ENCODE data around the gene EXT2.
A peak's percentile ranks its signal among the peaks of the same experiment; 100 is the strongest.

EXT2 gene

DNA sequence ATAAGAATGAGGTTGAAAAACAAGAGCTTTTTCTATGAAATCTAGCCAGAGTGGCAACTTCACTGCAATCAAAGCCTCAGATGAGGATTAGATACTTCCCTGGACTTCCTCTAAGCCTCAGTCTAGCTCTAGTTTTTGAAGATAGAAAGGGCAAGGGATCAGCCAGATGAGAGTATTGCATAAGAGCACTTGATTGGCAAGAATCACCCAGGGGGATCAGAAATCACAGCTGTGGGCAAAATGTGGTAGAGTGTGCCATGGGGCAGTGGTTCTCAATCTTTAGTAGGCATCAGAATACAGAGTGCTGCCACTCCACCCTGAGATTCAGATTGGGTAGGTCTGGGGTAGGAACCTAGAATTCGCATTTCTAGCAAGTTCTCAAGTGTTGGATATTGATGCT, 82.4 kb downstream of the EXT2 start:
- Mint-ChIP-seq H3K27me3 (ENCODE audit: low read depth) (no peaks in the 10 kb centered on the region), H3K9me3 (no peaks in the 10 kb centered on the region), H3K4me3 (no peak overlapping the region), H3K27ac (no peak overlapping the region), H3K4me1 (ENCODE audit: low read depth) (peaks cover 4% of the 10 kb centered on the region), H3K36me3 (ENCODE audit: low read depth) (peaks cover 8% of the 10 kb centered on the region)
- no peak for DNase-seq (ENCODE audit: low spot score)

GRCh38 chr11:44178381-44178780, 82.9 kb downstream of the EXT2 start:
- Mint-ChIP-seq H3K4me1 (ENCODE audit: low read depth) (peaks cover 4% of the 10 kb centered on the region), H3K4me3 (no peak overlapping the region), H3K36me3 (ENCODE audit: low read depth) (peaks cover 5% of the 10 kb centered on the region), H3K9me3 (no peaks in the 10 kb centered on the region), H3K27ac (no peak overlapping the region), H3K27me3 (ENCODE audit: low read depth) (no peaks in the 10 kb centered on the region)
- no peak for DNase-seq (ENCODE audit: low spot score)

GRCh38 chr11:44179173-44179572, 83.7 kb downstream of the EXT2 start:
- Mint-ChIP-seq H3K9me3 (no peaks in the 10 kb centered on the region), H3K4me3 (no peak overlapping the region), H3K36me3 (ENCODE audit: low read depth) (peaks cover 5% of the 10 kb centered on the region), H3K27me3 (ENCODE audit: low read depth) (no peaks in the 10 kb centered on the region), H3K4me1 (ENCODE audit: low read depth) (peaks cover 4% of the 10 kb centered on the region), H3K27ac (no peak overlapping the region)
- no peak for DNase-seq (ENCODE audit: low spot score)

- H3K27me3 Mint-ChIP-seq (ENCODE audit: low read depth): no peaks in the 10 kb centered on the region
- no peak for DNase-seq (ENCODE audit: low spot score)
- no peak overlapping the region for H3K27ac Mint-ChIP-seq
- peaks cover 6% of the 10 kb centered on the region for H3K4me1 Mint-ChIP-seq (ENCODE audit: low read depth)
- H3K9me3 Mint-ChIP-seq: no peaks in the 10 kb centered on the region
- H3K36me3 Mint-ChIP-seq (ENCODE audit: low read depth): no peaks in the 10 kb centered on the region
- no peak overlapping the region for H3K4me3 Mint-ChIP-seq
These were observed 84.6 kb downstream of the EXT2 start for GRCh38 chr11:44180107-44180506.

DNA sequence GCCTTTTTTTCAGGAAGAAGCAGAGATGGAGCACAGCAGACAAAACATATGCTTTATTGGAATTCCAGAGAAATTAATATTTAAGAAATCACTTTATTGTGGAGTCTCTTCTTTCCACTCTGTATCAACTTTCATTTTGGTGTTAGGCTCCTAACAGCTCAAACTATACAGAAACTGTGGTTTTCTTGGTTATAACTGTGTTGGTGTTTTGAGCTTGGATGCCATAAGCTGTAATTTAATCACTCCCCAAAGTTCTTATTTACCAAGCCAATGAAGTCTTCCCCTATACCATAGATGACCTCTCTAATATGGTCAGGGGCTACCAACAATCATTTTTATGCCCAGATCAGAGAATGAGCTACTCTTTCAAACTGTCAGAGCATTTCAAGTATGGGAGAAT, 90.0 kb downstream of the EXT2 start:
- Mint-ChIP-seq H3K4me1 (ENCODE audit: low read depth) (peaks cover 12% of the 10 kb centered on the region), H3K27me3 (ENCODE audit: low read depth) (no peaks in the 10 kb centered on the region), H3K27ac (no peak overlapping the region), H3K36me3 (ENCODE audit: low read depth) (peaks cover 31% of the 10 kb centered on the region), H3K9me3 (peaks cover 33% of the 10 kb centered on the region), H3K4me3 (no peak overlapping the region)
- no peak for DNase-seq (ENCODE audit: low spot score)

DNA sequence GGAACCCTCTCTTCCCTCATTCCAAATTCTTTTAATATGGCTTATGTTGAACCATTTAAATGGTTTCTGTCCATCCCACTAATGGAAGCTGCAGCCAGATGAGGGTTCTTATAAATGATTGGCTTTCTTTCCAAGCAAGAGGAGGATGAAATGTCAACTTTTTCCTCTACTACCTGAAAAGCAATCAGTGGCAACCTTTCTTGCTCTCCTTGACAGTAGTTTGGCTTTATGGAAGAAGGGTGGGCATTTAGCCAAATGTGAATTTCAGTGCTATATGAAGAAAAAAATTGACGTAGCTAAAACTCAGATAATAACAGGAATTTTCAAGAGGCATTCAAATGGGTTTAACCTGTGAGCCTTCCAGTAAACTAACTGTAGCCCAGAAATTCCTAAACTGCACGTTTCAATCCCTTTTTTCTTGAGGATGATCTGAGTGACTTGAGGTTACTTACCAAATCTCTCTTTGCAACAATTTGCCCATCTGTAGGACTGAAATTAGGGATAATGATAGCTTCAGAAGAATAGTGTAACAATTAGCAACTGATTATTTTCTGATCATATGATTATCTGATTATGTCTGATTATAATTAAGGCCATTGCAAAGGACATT, 90.9 kb downstream of the EXT2 start:
- Mint-ChIP-seq H3K36me3 (ENCODE audit: low read depth) (peaks cover 31% of the 10 kb centered on the region), H3K27me3 (ENCODE audit: low read depth) (no peaks in the 10 kb centered on the region), H3K4me3 (no peak overlapping the region), H3K4me1 (ENCODE audit: low read depth) (peaks cover 17% of the 10 kb centered on the region), H3K9me3 (peaks cover 33% of the 10 kb centered on the region), H3K27ac (no peak overlapping the region)
- no peak for DNase-seq (ENCODE audit: low spot score)

GRCh38 chr11:44188643-44189042, 93.2 kb downstream of the EXT2 start:
- Mint-ChIP-seq H3K27me3 (ENCODE audit: low read depth) (no peaks in the 10 kb centered on the region), H3K4me3 (no peak overlapping the region), H3K4me1 (ENCODE audit: low read depth) (peaks cover 33% of the 10 kb centered on the region), H3K9me3 (peaks cover 33% of the 10 kb centered on the region), H3K27ac (no peak overlapping the region), H3K36me3 (ENCODE audit: low read depth) (peaks cover 34% of the 10 kb centered on the region)
- DNase-seq (ENCODE audit: low spot score): no peak

GRCh38 chr11:44189986-44190882, 94.8 kb downstream of the EXT2 start:
- H3K27me3 Mint-ChIP-seq (ENCODE audit: low read depth): no peaks in the 10 kb centered on the region

DNA sequence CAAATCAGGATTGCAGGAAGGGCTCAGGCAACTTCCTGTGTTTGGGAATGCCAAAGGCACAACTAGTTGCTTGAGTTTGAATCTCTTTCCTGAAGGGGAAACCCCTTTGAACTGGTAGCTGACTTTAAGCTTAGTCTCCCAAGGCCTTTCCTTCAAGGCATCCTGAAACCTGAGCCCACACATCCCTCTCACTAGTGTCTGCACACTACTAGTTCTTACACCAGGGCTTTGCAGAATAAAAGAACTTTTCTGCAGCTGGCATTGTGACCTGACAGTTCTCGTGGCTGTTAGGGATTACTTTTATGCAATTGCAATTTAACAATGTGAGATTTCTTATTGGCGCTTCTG, 95.4 kb downstream of the EXT2 start:
- H3K27me3 Mint-ChIP-seq (ENCODE audit: low read depth): no peaks in the 10 kb centered on the region
- peaks cover 38% of the 10 kb centered on the region for H3K9me3 Mint-ChIP-seq
- H3K36me3 Mint-ChIP-seq (ENCODE audit: low read depth): peaks cover 44% of the 10 kb centered on the region
- no peak overlapping the region for H3K4me3 Mint-ChIP-seq
- H3K27ac Mint-ChIP-seq: no peak overlapping the region
- no peak for DNase-seq (ENCODE audit: low spot score)
- H3K4me1 Mint-ChIP-seq (ENCODE audit: low read depth): peaks cover 27% of the 10 kb centered on the region

More at GRCh38 chr11:44189986-44190882, 94.8 kb downstream of the EXT2 start:
- peaks cover 38% of the 10 kb centered on the region for H3K9me3 Mint-ChIP-seq
- H3K4me3 Mint-ChIP-seq: no peak overlapping the region
- H3K27ac Mint-ChIP-seq: no peak overlapping the region
- peaks cover 29% of the 10 kb centered on the region for H3K4me1 Mint-ChIP-seq (ENCODE audit: low read depth)
- DNase-seq (ENCODE audit: low spot score): no peak
- H3K36me3 Mint-ChIP-seq (ENCODE audit: low read depth): peaks cover 44% of the 10 kb centered on the region

- H3K27me3 Mint-ChIP-seq (ENCODE audit: low read depth): no peaks in the 10 kb centered on the region
- peaks cover 47% of the 10 kb centered on the region for H3K36me3 Mint-ChIP-seq (ENCODE audit: low read depth)
- H3K9me3 Mint-ChIP-seq: peaks cover 42% of the 10 kb centered on the region
- H3K4me3 Mint-ChIP-seq: no peak overlapping the region
- DNase-seq (ENCODE audit: low spot score): no peak
- H3K4me1 Mint-ChIP-seq (ENCODE audit: low read depth): peaks cover 27% of the 10 kb centered on the region
- no peak overlapping the region for H3K27ac Mint-ChIP-seq
These were observed 96.0 kb downstream of the EXT2 start for GRCh38 chr11:44191322-44192016.

DNA sequence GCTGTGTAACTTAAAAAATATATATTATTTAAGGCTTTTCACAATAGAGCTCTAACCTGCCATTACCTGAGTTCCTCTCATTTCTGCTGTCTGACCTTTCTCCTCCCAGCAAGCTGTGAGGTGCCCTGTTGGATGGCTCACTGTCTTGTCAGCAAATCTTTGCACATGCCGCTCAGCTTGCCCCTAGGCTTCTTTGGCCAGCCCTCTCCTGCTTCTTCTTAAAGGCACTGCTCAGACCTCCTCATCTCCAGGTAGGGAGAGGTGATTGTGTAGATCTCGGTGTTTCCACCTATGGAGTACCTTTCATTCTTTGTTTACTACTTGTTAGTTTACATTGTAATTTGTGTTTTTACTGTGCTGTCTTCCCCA, 96.5 kb downstream of the EXT2 start:
- no peaks in the 10 kb centered on the region for H3K27me3 Mint-ChIP-seq (ENCODE audit: low read depth)
- H3K36me3 Mint-ChIP-seq (ENCODE audit: low read depth): peaks cover 51% of the 10 kb centered on the region
- H3K9me3 Mint-ChIP-seq: peaks cover 46% of the 10 kb centered on the region
- peak overlapping the region; percentile 9 for H3K27ac Mint-ChIP-seq
- H3K4me1 Mint-ChIP-seq (ENCODE audit: low read depth): peaks cover 27% of the 10 kb centered on the region
- no peak overlapping the region for H3K4me3 Mint-ChIP-seq
- DNase-seq (ENCODE audit: low spot score): no peak

GRCh38 chr11:44192462-44193100, 97.1 kb downstream of the EXT2 start:
- Mint-ChIP-seq H3K27me3 (ENCODE audit: low read depth) (no peaks in the 10 kb centered on the region), H3K4me1 (ENCODE audit: low read depth) (peaks cover 27% of the 10 kb centered on the region), H3K36me3 (ENCODE audit: low read depth) (peaks cover 51% of the 10 kb centered on the region), H3K27ac (peak overlapping the region; percentile 20), H3K4me3 (no peak overlapping the region), H3K9me3 (peaks cover 45% of the 10 kb centered on the region)
- DNase-seq (ENCODE audit: low spot score): no peak

DNA sequence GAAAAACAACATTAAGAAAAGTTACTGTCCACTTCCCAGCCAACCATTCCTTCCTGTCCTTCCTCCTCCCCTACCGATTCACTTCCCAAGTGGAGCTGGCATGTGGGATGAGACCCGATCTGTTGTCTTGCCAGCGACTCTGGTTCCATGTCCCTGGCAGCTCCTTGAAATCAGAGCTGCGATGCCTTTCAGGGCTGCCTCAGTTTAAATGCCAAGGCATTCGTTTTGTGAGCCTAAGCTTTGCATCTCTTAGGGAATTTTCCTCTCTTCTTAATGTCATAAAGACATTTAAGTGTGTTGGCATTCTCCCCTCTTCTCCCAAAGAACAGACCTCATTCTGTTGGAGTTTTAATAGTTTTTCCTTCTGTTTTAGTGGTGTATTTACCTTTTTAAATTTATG, 98.4 kb downstream of the EXT2 start:
- H3K9me3 Mint-ChIP-seq: peaks cover 32% of the 10 kb centered on the region
- H3K4me3 Mint-ChIP-seq: no peak overlapping the region
- no peaks in the 10 kb centered on the region for H3K27me3 Mint-ChIP-seq (ENCODE audit: low read depth)
- DNase-seq (ENCODE audit: low spot score): no peak
- H3K4me1 Mint-ChIP-seq (ENCODE audit: low read depth): peaks cover 27% of the 10 kb centered on the region
- no peak overlapping the region for H3K27ac Mint-ChIP-seq
- peaks cover 47% of the 10 kb centered on the region for H3K36me3 Mint-ChIP-seq (ENCODE audit: low read depth)
